Measurements from ENCODE around the gene CCDC85A. TPM values are rescaled to one million over a fixed set of nuclear protein-coding genes. Genes with fewer than 3 reads are reported as not detected.

Gene CCDC85A
- total and polyA plus RNA-seq, 2 of the 4 experiments (the other 2 are of a cell fraction) = 1.1 to 2.2 TPM

- H4K91ac ChIP-seq (ENCODE audit: insufficient read depth, low read depth, low read length) = no peak overlapping the region
- H3K4ac ChIP-seq (ENCODE audit: low read depth, low read length) = no peak overlapping the region
- H3K56ac ChIP-seq (ENCODE audit: extremely low read depth, insufficient read depth, low read length) = no peak overlapping the region
- no peak for TF ChIP-seq POLR2A (IDR thresholded peaks at IDR 0.05; ENCODE audit: low read depth, low read length)
- no peak for TF ChIP-seq BHLHE40 (IDR thresholded peaks at IDR 0.05; ENCODE audit: low read depth, low read length)
- TF ChIP-seq MAFK (IDR thresholded peaks at IDR 0.05; ENCODE audit: low read depth, low read length) = no peak
- TF ChIP-seq FOS (IDR thresholded peaks at IDR 0.05; ENCODE audit: low read depth, low read length) = no peak
- TF ChIP-seq SMC3 (IDR thresholded peaks at IDR 0.05; ENCODE audit: low read depth, low read length) = no peak
- no peak for TF ChIP-seq MAZ (IDR thresholded peaks at IDR 0.05; ENCODE audit: borderline replicate concordance, low read depth, low read length)
- no peak for TF ChIP-seq RFX5 (IDR thresholded peaks at IDR 0.05; ENCODE audit: low read depth, low read length)
- TF ChIP-seq CHD1 (IDR thresholded peaks at IDR 0.05; ENCODE audit: low read depth, low read length) = no peak
- no peak for TF ChIP-seq CEBPB (IDR thresholded peaks at IDR 0.05; ENCODE audit: low read depth, low read length)
- TF ChIP-seq NFE2L2 (IDR thresholded peaks at IDR 0.05; ENCODE audit: low read depth, low read length) = no peak
- TF ChIP-seq RAD21 (IDR thresholded peaks at IDR 0.05; ENCODE audit: low read length) = no peak
- TF ChIP-seq MXI1 (IDR thresholded peaks at IDR 0.05; ENCODE audit: borderline replicate concordance, low read depth, low read length) = no peak
- TF ChIP-seq USF2 (IDR thresholded peaks at IDR 0.05; ENCODE audit: low read depth, low read length) = no peak
- TF ChIP-seq RCOR1 (IDR thresholded peaks at IDR 0.05; ENCODE audit: insufficient replicate concordance, low read length) = no peak
- ChIA-PET CTCF (no interaction called here), POLR2A (ENCODE audit: unreplicated experiment) (no interaction called here)
- H2AK9ac ChIP-seq (replicated peaks; ENCODE audit: low read depth, low read length, poor library complexity) = no peak overlapping the region
- H3K18ac ChIP-seq (ENCODE audit: low read depth, low read length) = no peak overlapping the region
- H2BK20ac ChIP-seq (ENCODE audit: low read depth, low read length) = no peak overlapping the region
- H4K8ac ChIP-seq (ENCODE audit: low read depth in 2 of 2, low read length in 2 of 2) = no peak overlapping the region
- ATAC-seq (ENCODE audit: low read depth) = no peak
- H3K4me2 ChIP-seq (ENCODE audit: low read depth, low read length) = no peak overlapping the region
- WGBS, 2 experiments (ENCODE audit: extremely low coverage in 2 of 2, insufficient read length in 1 of 2) = no CpG with 5 or more reads among the region's 2 CpGs
- H3K9me1 ChIP-seq (ENCODE audit: insufficient read depth, low read length) = no peaks in the 10 kb centered on the region
- H3K4me1 ChIP-seq (ENCODE audit: control insufficient read depth, insufficient read depth, low read length) = no peaks in the 10 kb centered on the region
- H2BK5ac ChIP-seq (ENCODE audit: low read depth, low read length, poor library complexity, severe bottlenecking) = no peak overlapping the region
- H3K79me1 ChIP-seq (ENCODE audit: low read depth in 1 of 2, low read length in 2 of 2) = no peaks in the 10 kb centered on the region
- H2BK15ac ChIP-seq (ENCODE audit: low read depth, low read length) = no peak overlapping the region
- H3K9me3 ChIP-seq (ENCODE audit: control insufficient read depth, insufficient read depth, low read length) = no peaks in the 10 kb centered on the region
- no peaks in the 10 kb centered on the region for H3K36me3 ChIP-seq (ENCODE audit: control insufficient read depth, insufficient read depth, low read length)
- H4K5ac ChIP-seq (ENCODE audit: low read depth, low read length) = no peak overlapping the region
- no peak overlapping the region for H3K4me3 ChIP-seq (ENCODE audit: insufficient read depth, low read depth, low read length)
- no peak overlapping the region for H3K23ac ChIP-seq (ENCODE audit: low read depth, low read length)
- H3K9ac ChIP-seq (ENCODE audit: low read depth, low read length) = no peak overlapping the region
- no peaks in the 10 kb centered on the region for H4K20me1 ChIP-seq (ENCODE audit: insufficient read depth, low read length)
- no peak overlapping the region for H2BK120ac ChIP-seq (ENCODE audit: low read depth, low read length)
- no peak overlapping the region for H3K14ac ChIP-seq (replicated peaks; ENCODE audit: low read depth, low read length)
- dilution Hi-C loops (cut with HindIII; ENCODE audit: low sequenced_read_pairs, unreplicated experiment) (no loop called here), intact Hi-C loops (cut with micrococcal nuclease) (no loop called here), in situ Hi-C loops (cut with MboI; ENCODE audit: low sequenced_read_pairs) (no loop called here)
- H3K27ac ChIP-seq (ENCODE audit: insufficient read depth, low read length) = no peak overlapping the region
- BruUV-seq (replicated peaks) = no TSS peak
- H3K27me3 ChIP-seq (ENCODE audit: control insufficient read depth, insufficient read depth, low read length) = no peaks in the 10 kb centered on the region
- H2AK5ac ChIP-seq (ENCODE audit: low read depth, low read length) = no peak overlapping the region
- DNase-seq = no peak
- H2AFZ ChIP-seq (replicated peaks; ENCODE audit: low read length, poor library complexity) = no peak overlapping the region
These were observed 31.9 kb upstream of the CCDC85A start for GRCh38 chr2:56151841-56152240.

All from IMR-90 (cell line).